Osteocyte (in vitro differentiated cells): ENCODE measurements around the gene MYLK3. TPM values are rescaled to one million over a fixed set of nuclear protein-coding genes. Genes with fewer than 3 reads are reported as not detected.

Source experiments
- DNase-seq: peaks from one replicate; pipeline ENCODE4 v3.0.0; 2021; ENCODE audit warnings: mixed read lengths; ENCODE audit not compliant: unreplicated experiment; ENCODE audit errors: extremely low spot score
- H3K27ac Mint-ChIP-seq: one replicate; pipeline ENCODE4 v1.8.0; 2021; ENCODE audit warnings: mild to moderate bottlenecking, mixed read lengths; ENCODE audit not compliant: unreplicated experiment
- H3K27me3 Mint-ChIP-seq: one replicate; pipeline ENCODE4 v1.8.0; 2021; ENCODE audit warnings: mixed read lengths; ENCODE audit not compliant: unreplicated experiment
- H3K36me3 Mint-ChIP-seq: one replicate; pipeline ENCODE4 v1.8.0; 2021; ENCODE audit warnings: mixed read lengths; ENCODE audit not compliant: unreplicated experiment
- H3K4me1 Mint-ChIP-seq: one replicate; pipeline ENCODE4 v1.8.0; 2021; ENCODE audit warnings: mixed read lengths; ENCODE audit not compliant: unreplicated experiment
- H3K4me3 Mint-ChIP-seq: one replicate; pipeline ENCODE4 v1.8.0; 2021; ENCODE audit warnings: mild to moderate bottlenecking, moderate library complexity, mixed read lengths; ENCODE audit not compliant: unreplicated experiment
- H3K9me3 Mint-ChIP-seq: one replicate; pipeline ENCODE4 v1.8.0; 2021; ENCODE audit warnings: mixed read lengths; ENCODE audit not compliant: unreplicated experiment
- total RNA-seq: library from RNA; stranded (reverse); gene quantifications from 2 replicates; pipeline ENCODE4 v1.2.1, GENCODE V29; 2021
- TF ChIP-seq, protein P1 (sequence below): fragments of 200-600 bp; sonication (generic); IDR thresholded peaks from 2 replicates; pipeline ENCODE4 v1.5.0; 2021; ENCODE audit warnings: antibody characterized with exemption, mild to moderate bottlenecking, moderate library complexity

MYLK3 gene
- total RNA-seq, 1 donor from 2014 or later, result 0.24 TPM

DNA sequence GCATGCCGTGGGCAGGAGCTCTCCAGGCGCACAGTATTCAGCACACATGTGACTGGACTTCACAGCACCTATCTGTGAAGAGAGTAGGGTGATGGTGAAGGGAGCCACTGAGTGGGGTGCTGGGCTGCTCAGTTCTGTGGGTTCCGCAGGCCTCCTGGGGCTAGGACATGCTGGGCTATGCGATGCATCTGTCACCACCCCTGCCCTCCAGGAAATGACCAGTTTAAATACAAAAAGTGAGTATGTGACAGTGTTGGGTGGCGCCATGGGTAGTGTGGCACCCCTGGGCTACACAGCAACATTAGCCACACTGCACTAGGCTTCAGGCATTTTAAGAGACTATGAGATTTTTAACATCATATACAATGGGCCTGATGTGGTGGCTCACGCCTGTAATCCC is 28.6 kb downstream of the MYLK3 start:
- Mint-ChIP-seq H3K4me3 (no peak overlapping the region), H3K27me3 (no peaks in the 10 kb centered on the region), H3K36me3 (no peaks in the 10 kb centered on the region), H3K4me1 (no peaks in the 10 kb centered on the region), H3K9me3 (no peaks in the 10 kb centered on the region), H3K27ac (no peak overlapping the region)
- peak; percentile 57 for DNase-seq
- TF ChIP-seq, protein P1, sequence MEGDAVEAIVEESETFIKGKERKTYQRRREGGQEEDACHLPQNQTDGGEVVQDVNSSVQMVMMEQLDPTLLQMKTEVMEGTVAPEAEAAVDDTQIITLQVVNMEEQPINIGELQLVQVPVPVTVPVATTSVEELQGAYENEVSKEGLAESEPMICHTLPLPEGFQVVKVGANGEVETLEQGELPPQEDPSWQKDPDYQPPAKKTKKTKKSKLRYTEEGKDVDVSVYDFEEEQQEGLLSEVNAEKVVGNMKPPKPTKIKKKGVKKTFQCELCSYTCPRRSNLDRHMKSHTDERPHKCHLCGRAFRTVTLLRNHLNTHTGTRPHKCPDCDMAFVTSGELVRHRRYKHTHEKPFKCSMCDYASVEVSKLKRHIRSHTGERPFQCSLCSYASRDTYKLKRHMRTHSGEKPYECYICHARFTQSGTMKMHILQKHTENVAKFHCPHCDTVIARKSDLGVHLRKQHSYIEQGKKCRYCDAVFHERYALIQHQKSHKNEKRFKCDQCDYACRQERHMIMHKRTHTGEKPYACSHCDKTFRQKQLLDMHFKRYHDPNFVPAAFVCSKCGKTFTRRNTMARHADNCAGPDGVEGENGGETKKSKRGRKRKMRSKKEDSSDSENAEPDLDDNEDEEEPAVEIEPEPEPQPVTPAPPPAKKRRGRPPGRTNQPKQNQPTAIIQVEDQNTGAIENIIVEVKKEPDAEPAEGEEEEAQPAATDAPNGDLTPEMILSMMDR, result no peak

DNA sequence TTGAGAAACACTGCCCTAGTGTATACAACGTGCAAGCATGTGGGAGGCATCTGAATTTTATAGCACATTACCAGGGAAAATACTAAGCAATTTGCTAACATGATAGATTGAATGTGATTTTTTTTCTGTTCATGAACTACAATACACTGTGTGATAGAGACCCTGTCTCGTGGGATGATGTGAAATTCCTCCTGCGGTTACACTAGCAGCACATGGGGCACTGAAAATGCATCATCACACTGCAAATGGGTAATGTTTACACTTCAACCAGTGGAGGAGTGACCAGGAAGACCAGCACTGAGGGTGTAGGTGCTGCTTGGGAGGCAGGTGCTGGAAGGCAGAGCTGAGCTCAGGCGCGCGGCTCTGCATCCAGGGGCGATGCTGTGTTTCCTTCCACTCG is 29.9 kb downstream of the MYLK3 start:
- no peak overlapping the region for H3K4me3 Mint-ChIP-seq
- no peak for DNase-seq
- H3K4me1 Mint-ChIP-seq, result no peaks in the 10 kb centered on the region
- TF ChIP-seq, protein P1, result no peak
- H3K27ac Mint-ChIP-seq, result no peak overlapping the region
- no peaks in the 10 kb centered on the region for H3K27me3 Mint-ChIP-seq
- H3K9me3 Mint-ChIP-seq, result no peaks in the 10 kb centered on the region
- no peaks in the 10 kb centered on the region for H3K36me3 Mint-ChIP-seq

DNA sequence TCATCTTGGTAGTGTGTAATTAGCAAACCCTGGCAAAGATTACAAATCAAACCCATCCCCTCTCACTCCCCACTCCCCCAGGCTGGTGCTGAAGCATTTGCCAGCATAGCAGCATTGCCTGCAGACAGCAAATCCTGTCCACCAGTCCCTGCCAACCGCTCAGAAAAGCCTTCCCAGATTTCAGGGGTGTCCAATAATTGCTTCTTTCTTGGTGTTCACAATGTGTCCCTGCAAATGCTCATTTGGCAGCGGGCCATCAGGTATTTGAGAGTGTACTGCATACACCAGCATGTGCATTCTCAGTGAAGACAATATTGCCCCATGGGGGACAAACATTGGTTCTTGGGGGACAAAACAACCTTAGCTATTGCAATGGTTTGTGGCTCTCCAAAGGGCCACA is 30.5 kb downstream of the MYLK3 start:
- H3K9me3 Mint-ChIP-seq, result no peaks in the 10 kb centered on the region
- DNase-seq, result no peak

DNA sequence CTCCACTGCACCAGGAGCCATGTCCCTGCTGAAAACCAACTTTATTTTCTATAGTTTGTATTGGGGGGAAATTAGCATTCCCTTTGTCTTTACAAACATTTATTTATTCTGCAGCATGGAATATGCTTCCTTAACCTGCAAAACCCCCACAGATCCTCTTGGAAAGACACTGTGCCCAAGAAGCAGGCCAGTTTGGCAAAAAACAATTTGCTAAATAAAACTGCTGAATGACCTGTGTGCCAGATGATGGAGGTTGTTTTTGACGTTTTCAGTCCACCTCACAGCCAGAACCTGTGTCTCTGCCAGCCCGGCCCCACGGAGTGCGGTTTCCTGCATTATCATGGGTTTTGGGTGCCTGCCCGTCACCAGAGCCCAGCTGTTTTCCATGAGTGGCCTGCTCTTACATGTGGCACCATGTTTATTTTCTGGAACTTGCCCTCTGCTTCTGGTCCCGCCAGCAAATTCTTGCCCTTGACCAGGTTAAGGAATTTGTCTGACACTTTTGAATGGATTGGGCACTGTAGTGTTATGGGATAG is 32.3 kb downstream of the MYLK3 start:
- H3K36me3 Mint-ChIP-seq, result no peaks in the 10 kb centered on the region
- no peak for DNase-seq
- no peaks in the 10 kb centered on the region for H3K9me3 Mint-ChIP-seq
- TF ChIP-seq, protein P1, result no peak
- no peak overlapping the region for H3K27ac Mint-ChIP-seq
- H3K27me3 Mint-ChIP-seq, result no peaks in the 10 kb centered on the region
- H3K4me1 Mint-ChIP-seq, result no peaks in the 10 kb centered on the region
- H3K4me3 Mint-ChIP-seq, result no peak overlapping the region

More for the DNA sequence above, 30.5 kb downstream of the MYLK3 start:
- no peaks in the 10 kb centered on the region for H3K36me3 Mint-ChIP-seq
- no peaks in the 10 kb centered on the region for H3K4me1 Mint-ChIP-seq
- no peak overlapping the region for H3K27ac Mint-ChIP-seq
- H3K27me3 Mint-ChIP-seq, result no peaks in the 10 kb centered on the region
- no peak overlapping the region for H3K4me3 Mint-ChIP-seq
- TF ChIP-seq, protein P1, result no peak

DNA sequence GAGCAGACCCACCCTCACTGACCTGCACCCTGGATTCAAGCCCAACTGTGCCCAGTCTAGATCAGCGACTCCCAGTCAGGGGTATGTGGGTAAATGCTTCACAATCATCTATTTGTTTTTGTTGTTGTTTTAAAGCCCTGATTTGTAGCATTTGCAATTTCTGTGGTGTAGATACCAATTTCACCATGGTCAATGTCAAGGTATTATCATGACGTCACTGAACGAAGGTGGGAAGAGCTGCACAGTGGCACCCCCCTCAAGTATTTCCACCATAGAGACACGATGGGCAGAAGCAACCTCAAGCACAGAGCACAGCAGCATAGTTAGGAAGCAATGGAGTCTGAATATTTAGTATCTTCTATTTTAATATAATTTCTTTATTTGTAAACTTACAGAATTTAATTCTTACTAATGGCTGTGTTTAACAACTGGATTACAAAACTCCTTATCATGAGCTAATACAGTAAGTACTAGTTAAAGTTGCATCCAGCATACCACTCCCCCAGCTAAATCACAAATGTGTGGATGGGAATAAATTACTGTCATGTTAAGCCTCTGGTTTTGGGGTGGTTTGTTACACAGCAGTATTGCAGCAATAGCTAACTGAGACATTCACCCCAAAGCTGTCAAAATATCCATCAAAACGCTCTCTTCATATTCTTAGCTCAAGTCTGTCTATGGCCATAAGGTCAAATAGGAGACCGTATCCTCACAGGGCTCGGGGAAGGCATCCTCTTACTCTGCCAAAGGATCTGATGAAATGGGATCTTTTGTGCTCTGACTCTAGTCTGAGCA is 33.1 kb downstream of the MYLK3 start:
- H3K9me3 Mint-ChIP-seq, result no peaks in the 10 kb centered on the region
- no peaks in the 10 kb centered on the region for H3K4me1 Mint-ChIP-seq
- no peak overlapping the region for H3K27ac Mint-ChIP-seq
- H3K27me3 Mint-ChIP-seq, result no peaks in the 10 kb centered on the region
- TF ChIP-seq, protein P1, result no peak
- DNase-seq, result no peak
- no peak overlapping the region for H3K4me3 Mint-ChIP-seq
- H3K36me3 Mint-ChIP-seq, result no peaks in the 10 kb centered on the region
